DOHH2 (cell line): ENCODE results near the gene PPM1H.

Experiments used
- H3F3A ChIP-seq: fragments of 200-600 bp; sonication (generic), shearing (Covaris generic); 2 replicates; pipeline ENCODE4 v1.6.0; 2016; ENCODE audit warnings: antibody characterized with exemption, mild to moderate bottlenecking; ENCODE audit not compliant: control insufficient read depth, insufficient read depth
- H3K27ac ChIP-seq: fragments of 200-600 bp; sonication (generic); 2 replicates; pipeline ENCODE4 v1.5.1; 2014; ENCODE audit warnings: low read depth, mild to moderate bottlenecking, low read length, moderate library complexity
- H3K27me3 ChIP-seq: fragments of 200-600 bp; sonication (generic); 2 replicates; pipeline ENCODE4 v1.6.1; 2014; ENCODE audit warnings: mild to moderate bottlenecking, low read length, mixed read lengths; ENCODE audit not compliant: control insufficient read depth
- H3K36me3 ChIP-seq: fragments of 200-600 bp; sonication (generic); 2 replicates; pipeline ENCODE4 v1.6.1; 2014; ENCODE audit warnings: mild to moderate bottlenecking, low read length, moderate library complexity, mixed read lengths; ENCODE audit not compliant: control insufficient read depth
- H3K4me1 ChIP-seq: fragments of 200-600 bp; sonication (generic); 2 replicates; pipeline ENCODE4 v1.6.1; 2014; ENCODE audit warnings: mild to moderate bottlenecking, low read length, mixed read lengths; ENCODE audit not compliant: control insufficient read depth
- H3K4me2 ChIP-seq: fragments of 200-600 bp; sonication (generic); 2 replicates; pipeline ENCODE4 v1.6.0; 2014; ENCODE audit warnings: mild to moderate bottlenecking, low read length, moderate library complexity
- H3K4me3 ChIP-seq: fragments of 200-600 bp; sonication (generic); 2 replicates; pipeline ENCODE4 v1.5.1; 2014; ENCODE audit warnings: mild to moderate bottlenecking, low read length, mixed read lengths
- H3K79me2 ChIP-seq: fragments of 200-600 bp; sonication (generic); 2 replicates; pipeline ENCODE4 v1.6.1; 2014; ENCODE audit warnings: mild to moderate bottlenecking, low read length, mixed read lengths; ENCODE audit not compliant: control insufficient read depth
- H3K9me2 ChIP-seq: fragments of 200-600 bp; sonication (generic); replicated peaks from 2 replicates; pipeline ENCODE4 v1.6.1; 2014; ENCODE audit warnings: mild to moderate bottlenecking, low read length, mixed read lengths; ENCODE audit not compliant: control insufficient read depth
- H3K9me3 ChIP-seq: fragments of 200-600 bp; sonication (generic); 2 replicates; pipeline ENCODE4 v1.6.1; 2014; ENCODE audit warnings: antibody characterized with exemption, low read length, mixed read lengths; ENCODE audit not compliant: control insufficient read depth, insufficient read depth
- H4K20me1 ChIP-seq: fragments of 200-600 bp; sonication (generic); 2 replicates; pipeline ENCODE4 v1.6.0; 2014; ENCODE audit warnings: low read depth, mild to moderate bottlenecking, antibody characterized with exemption, low read length, moderate library complexity; ENCODE audit not compliant: control insufficient read depth, insufficient read depth
- EZH2phosphoT487 ChIP-seq: fragments of 200-600 bp; sonication (generic); IDR thresholded peaks from 2 replicates; pipeline ENCODE4 v1.6.1; 2017; ENCODE audit warnings: borderline replicate concordance, mild to moderate bottlenecking, antibody characterized with exemption, low read length, moderate library complexity, mixed read lengths
- TF ChIP-seq, protein P1 (sequence below): fragments of 200-600 bp; sonication (generic); IDR thresholded peaks from one replicate; pipeline ENCODE4 v1.5.1; 2014; ENCODE audit warnings: antibody characterized with exemption, mild to moderate bottlenecking, low read depth, low read length; ENCODE audit not compliant: poor library complexity, severe bottlenecking

Gene PPM1H

DNA sequence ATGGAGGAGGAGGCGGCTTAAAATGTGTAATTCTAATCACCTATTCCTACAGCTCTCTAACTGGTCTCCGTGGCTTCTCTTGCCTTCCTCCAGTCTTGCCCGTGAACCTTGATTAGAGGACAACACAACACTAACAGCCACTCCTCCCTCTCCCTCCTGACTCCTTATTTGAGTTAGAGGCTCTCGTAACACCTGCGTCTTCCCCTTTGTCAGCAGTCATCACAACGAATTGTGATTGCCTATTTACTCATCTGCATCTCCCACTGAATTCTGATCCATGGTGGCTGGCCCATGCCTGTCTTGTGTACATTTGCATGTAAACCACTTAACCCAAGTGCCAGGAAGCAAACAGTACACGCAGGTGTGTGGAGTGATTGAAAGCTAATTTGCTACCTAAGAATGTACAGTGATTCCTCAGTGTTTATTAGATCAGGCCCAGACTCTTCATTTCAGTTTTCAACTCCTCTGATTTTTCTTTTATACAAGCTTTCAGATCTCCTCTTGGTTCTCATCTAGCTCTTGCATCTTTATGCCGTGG, 313.8 kb downstream of the PPM1H start:
- H3K9me2 ChIP-seq, result no peaks in the 10 kb centered on the region
- TF ChIP-seq, protein P1, sequence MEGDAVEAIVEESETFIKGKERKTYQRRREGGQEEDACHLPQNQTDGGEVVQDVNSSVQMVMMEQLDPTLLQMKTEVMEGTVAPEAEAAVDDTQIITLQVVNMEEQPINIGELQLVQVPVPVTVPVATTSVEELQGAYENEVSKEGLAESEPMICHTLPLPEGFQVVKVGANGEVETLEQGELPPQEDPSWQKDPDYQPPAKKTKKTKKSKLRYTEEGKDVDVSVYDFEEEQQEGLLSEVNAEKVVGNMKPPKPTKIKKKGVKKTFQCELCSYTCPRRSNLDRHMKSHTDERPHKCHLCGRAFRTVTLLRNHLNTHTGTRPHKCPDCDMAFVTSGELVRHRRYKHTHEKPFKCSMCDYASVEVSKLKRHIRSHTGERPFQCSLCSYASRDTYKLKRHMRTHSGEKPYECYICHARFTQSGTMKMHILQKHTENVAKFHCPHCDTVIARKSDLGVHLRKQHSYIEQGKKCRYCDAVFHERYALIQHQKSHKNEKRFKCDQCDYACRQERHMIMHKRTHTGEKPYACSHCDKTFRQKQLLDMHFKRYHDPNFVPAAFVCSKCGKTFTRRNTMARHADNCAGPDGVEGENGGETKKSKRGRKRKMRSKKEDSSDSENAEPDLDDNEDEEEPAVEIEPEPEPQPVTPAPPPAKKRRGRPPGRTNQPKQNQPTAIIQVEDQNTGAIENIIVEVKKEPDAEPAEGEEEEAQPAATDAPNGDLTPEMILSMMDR, result no peak
- no peak for TF ChIP-seq EZH2phosphoT487
- no peak overlapping the region for H3K4me3 ChIP-seq
- no peaks in the 10 kb centered on the region for H3K9me3 ChIP-seq
- no peaks in the 10 kb centered on the region for H3K36me3 ChIP-seq
- 0 out of 2 replicates have a peak, but pooled peaks cover 3% of the 10 kb centered on the region for H3K4me1 ChIP-seq
- no peaks in the 10 kb centered on the region for H4K20me1 ChIP-seq
- no peaks in the 10 kb centered on the region for H3K79me2 ChIP-seq
- no peak overlapping the region for H3K27ac ChIP-seq
- no peaks in the 10 kb centered on the region for H3F3A ChIP-seq
- peaks cover 7% of the 10 kb centered on the region for H3K27me3 ChIP-seq
- H3K4me2 ChIP-seq, result no peak overlapping the region

GRCh38 chr12:62618930-62619329, 316.0 kb downstream of the PPM1H start:
- H3K9me3 ChIP-seq, result no peaks in the 10 kb centered on the region
- no peaks in the 10 kb centered on the region for H3K79me2 ChIP-seq
- no peaks in the 10 kb centered on the region for H4K20me1 ChIP-seq
- no peak overlapping the region for H3K27ac ChIP-seq
- no peak for TF ChIP-seq EZH2phosphoT487
- TF ChIP-seq, protein P1, result no peak
- H3K4me2 ChIP-seq, result no peak overlapping the region
- H3K4me3 ChIP-seq, result no peak overlapping the region
- H3K36me3 ChIP-seq, result no peaks in the 10 kb centered on the region
- peaks cover 7% of the 10 kb centered on the region for H3K27me3 ChIP-seq
- H3F3A ChIP-seq, result no peaks in the 10 kb centered on the region
- H3K9me2 ChIP-seq, result no peaks in the 10 kb centered on the region
- 0 out of 2 replicates have a peak, but pooled peaks cover 3% of the 10 kb centered on the region for H3K4me1 ChIP-seq

- Histone ChIP-seq H3K27me3 (peaks cover 7% of the 10 kb centered on the region), H3F3A (no peaks in the 10 kb centered on the region), H3K4me2 (no peak overlapping the region), H3K27ac (no peak overlapping the region), H3K9me3 (no peaks in the 10 kb centered on the region), H3K36me3 (no peaks in the 10 kb centered on the region), H3K4me1 (0 out of 2 replicates have a peak, but pooled peaks cover 3% of the 10 kb centered on the region), H3K9me2 (no peaks in the 10 kb centered on the region), H3K79me2 (no peaks in the 10 kb centered on the region), H3K4me3 (no peak overlapping the region), H4K20me1 (no peaks in the 10 kb centered on the region)
- TF ChIP-seq, protein P1, result no peak
- TF ChIP-seq EZH2phosphoT487, result no peak
Observed at GRCh38 chr12:62618319-62618718, 316.6 kb downstream of the PPM1H start.

- Histone ChIP-seq H3K4me1 (no peaks in the 10 kb centered on the region), H3K9me2 (no peaks in the 10 kb centered on the region), H3F3A (no peaks in the 10 kb centered on the region), H3K4me3 (no peak overlapping the region), H3K36me3 (no peaks in the 10 kb centered on the region), H3K9me3 (no peaks in the 10 kb centered on the region), H4K20me1 (no peaks in the 10 kb centered on the region), H3K27ac (no peak overlapping the region), H3K79me2 (no peaks in the 10 kb centered on the region), H3K4me2 (no peak overlapping the region), H3K27me3 (no peaks in the 10 kb centered on the region)
- TF ChIP-seq EZH2phosphoT487, result no peak
- TF ChIP-seq, protein P1, result no peak
Observed at GRCh38 chr12:62613081-62613480, 321.9 kb downstream of the PPM1H start.
